IMR-90 (cell line): ENCODE data around the gene RNFT1. TPM values are rescaled to one million over a fixed set of nuclear protein-coding genes. Genes with fewer than 3 reads are reported as not detected.

Source experiments
- ATAC-seq: fragments of 200-7000 bp; cut with Tn5 transposase; 2 replicates; pipeline ENCODE4 v1.9.1; 2020; ENCODE audit warnings: low read depth, mild to moderate bottlenecking, moderate library complexity
- BruUV-seq: library from RNA; stranded (reverse); fragments of 400-500 nt; replicated peaks from 2 replicates; lab custom pipeline; 2021; lab: Mats Ljungman, UMichigan
- CTCF ChIA-PET: fragments of 300-600 bp; formaldehyde crosslinking; extraction: SDS; loops from one replicate; lab custom pipeline; 2021; ENCODE audit warnings: antibody characterized with exemption; lab: Yijun Ruan, JAX
- POLR2A ChIA-PET: fragments of 300-600 bp; sonication (Branson Sonifier 250); formaldehyde crosslinking; loops from one replicate; lab custom pipeline; 2022; ENCODE audit warnings: antibody characterized with exemption; ENCODE audit not compliant: unreplicated experiment; lab: Charles Lee
- DNase-seq: peaks from one replicate; pipeline ENCODE4 v3.0.0; 2013
- H2AFZ ChIP-seq: replicated peaks from 2 replicates; pipeline ENCODE3; 2013; ENCODE audit warnings: low read length, mild to moderate bottlenecking; ENCODE audit not compliant: poor library complexity
- H2AK5ac ChIP-seq: 2 replicates; pipeline ENCODE4 v1.6.1; 2013; ENCODE audit warnings: low read depth, low read length, inconsistent platforms
- H2AK9ac ChIP-seq: replicated peaks from 2 replicates; pipeline ENCODE3; 2013; ENCODE audit warnings: mild to moderate bottlenecking, low read depth, low read length, moderate library complexity; ENCODE audit not compliant: poor library complexity
- H2BK120ac ChIP-seq: 2 replicates; pipeline ENCODE4 v1.6.1; 2013; ENCODE audit warnings: low read depth, low read length, inconsistent platforms
- H2BK15ac ChIP-seq: 3 replicates; pipeline ENCODE4 v1.6.1; 2013; ENCODE audit warnings: low read depth, low read length, inconsistent platforms
- H2BK20ac ChIP-seq: 2 replicates; pipeline ENCODE4 v1.6.1; 2013; ENCODE audit warnings: low read depth, mild to moderate bottlenecking, inconsistent platforms, low read length, moderate library complexity
- H2BK5ac ChIP-seq: 2 replicates; pipeline ENCODE4 v1.6.1; 2013; ENCODE audit warnings: mild to moderate bottlenecking, low read depth, low read length, inconsistent platforms; ENCODE audit not compliant: poor library complexity, severe bottlenecking
- H3K14ac ChIP-seq: replicated peaks from 2 replicates; pipeline ENCODE4 v1.6.1; 2013; ENCODE audit warnings: low read depth, low read length, inconsistent platforms
- H3K18ac ChIP-seq: 2 replicates; pipeline ENCODE4 v1.6.1; 2013; ENCODE audit warnings: low read depth, low read length, control low read depth
- H3K23ac ChIP-seq: 2 replicates; pipeline ENCODE4 v1.6.1; 2013; ENCODE audit warnings: low read depth, low read length, inconsistent platforms
- H3K27ac ChIP-seq: 2 replicates; pipeline ENCODE4 v1.5.1; 2013; ENCODE audit warnings: mild to moderate bottlenecking, control low read depth, low read length; ENCODE audit not compliant: insufficient read depth
- H3K27me3 ChIP-seq: 2 replicates; pipeline ENCODE4 v1.6.1; 2013; ENCODE audit warnings: low read length; ENCODE audit not compliant: control insufficient read depth, insufficient read depth
- H3K36me3 ChIP-seq: 2 replicates; pipeline ENCODE4 v1.6.1; 2013; ENCODE audit warnings: low read length, mixed read lengths; ENCODE audit not compliant: control insufficient read depth, insufficient read depth
- H3K4ac ChIP-seq: 2 replicates; pipeline ENCODE4 v1.6.1; 2013; ENCODE audit warnings: low read depth, low read length, inconsistent platforms
- H3K4me1 ChIP-seq: 2 replicates; pipeline ENCODE4 v1.6.1; 2013; ENCODE audit warnings: low read length, mixed read lengths; ENCODE audit not compliant: control insufficient read depth, insufficient read depth
- H3K4me2 ChIP-seq: 2 replicates; pipeline ENCODE4 v1.6.1; 2013; ENCODE audit warnings: low read depth, mild to moderate bottlenecking, control low read depth, low read length, moderate library complexity
- H3K4me3 ChIP-seq: 2 replicates; pipeline ENCODE4 v1.5.1; 2013; ENCODE audit warnings: low read depth, mild to moderate bottlenecking, control low read depth, low read length, moderate library complexity; ENCODE audit not compliant: insufficient read depth
- H3K56ac ChIP-seq: 2 replicates; pipeline ENCODE4 v1.6.1; 2013; ENCODE audit warnings: low read length, inconsistent platforms; ENCODE audit not compliant: insufficient read depth; ENCODE audit errors: extremely low read depth
- H3K79me1 ChIP-seq, 2 experiments: 2 replicates each; pipeline ENCODE4 v1.6.1; 2013; ENCODE audit warnings: low read length in 2 of 2, inconsistent platforms in 1 of 2, low read depth in 1 of 2
- H3K9ac ChIP-seq: 2 replicates; pipeline ENCODE4 v1.6.1; 2013; ENCODE audit warnings: low read depth, low read length, control low read depth
- H3K9me1 ChIP-seq: 2 replicates; pipeline ENCODE4 v1.6.1; 2013; ENCODE audit warnings: low read length, inconsistent platforms; ENCODE audit not compliant: insufficient read depth
- H3K9me3 ChIP-seq: 2 replicates; pipeline ENCODE4 v1.6.1; 2013; ENCODE audit warnings: low read length; ENCODE audit not compliant: control insufficient read depth, insufficient read depth
- H4K20me1 ChIP-seq: 2 replicates; pipeline ENCODE4 v1.6.1; 2013; ENCODE audit warnings: low read length, inconsistent platforms; ENCODE audit not compliant: insufficient read depth
- H4K5ac ChIP-seq: 2 replicates; pipeline ENCODE4 v1.6.1; 2013; ENCODE audit warnings: mild to moderate bottlenecking, low read depth, low read length, control low read depth
- H4K8ac ChIP-seq, 2 experiments: 2 replicates each; pipeline ENCODE4 v1.6.1; 2013; ENCODE audit warnings: low read depth in 2 of 2, low read length in 2 of 2, control low read depth in 1 of 2, inconsistent platforms in 1 of 2
- H4K91ac ChIP-seq: 2 replicates; pipeline ENCODE4 v1.6.1; 2013; ENCODE audit warnings: low read depth, low read length, inconsistent platforms; ENCODE audit not compliant: insufficient read depth
- MAZ ChIP-seq: IDR thresholded peaks from 2 replicates; pipeline ENCODE4 v1.6.1; 2012; ENCODE audit warnings: low read depth, mild to moderate bottlenecking, low read length, improper control_type of control experiment, moderate library complexity, borderline replicate concordance
- MXI1 ChIP-seq: IDR thresholded peaks from 2 replicates; pipeline ENCODE4 v1.6.1; 2012; ENCODE audit warnings: low read depth, mild to moderate bottlenecking, low read length, moderate library complexity, borderline replicate concordance
- WGBS, 2 experiments: methylation state at CpG; one replicate each; pipeline versions ENCODE4 v1.1.5 to v1.1.7; 2013; ENCODE audit warnings: missing lambda C conversion rate in 2 of 2; ENCODE audit not compliant: insufficient read length in 1 of 2; ENCODE audit errors: extremely low coverage in 2 of 2; 5-methylcytosine and 5-hydroxymethylcytosine counted together
- dilution Hi-C: fragments of 300-500 bp; cut with HindIII; formaldehyde crosslinking; loops from one replicate; pipeline ENCODE4 v1.14.3; 2018; ENCODE audit warnings: low sequenced_read_pairs; ENCODE audit not compliant: unreplicated experiment
- in situ Hi-C: fragments of 300-500 bp; cut with MboI; formaldehyde crosslinking; loops from 3 replicates; pipeline ENCODE4 v1.14.3; 2019; ENCODE audit warnings: low sequenced_read_pairs, inconsistent platforms, mixed read lengths
- intact Hi-C: fragments of 100-400 bp; cut with micrococcal nuclease; formaldehyde crosslinking; loops from 2 replicates; pipeline ENCODE4 v1.10.0; 2022
- polyA plus RNA-seq, 3 experiments: library from polyadenylated mRNA; depleted of rRNA; stranded (reverse); fragments of >200 nt; gene quantifications; 2 replicates each; pipeline ENCODE4 v1.2.3, GENCODE V29; 2012; ENCODE audit warnings: low replicate concordance in 1 of 3
- total RNA-seq: library from RNA; depleted of rRNA; stranded (reverse); fragments of >200 nt; gene quantifications from 2 replicates; pipeline ENCODE4 v1.2.3, GENCODE V29; 2012

Gene RNFT1
- total and polyA plus RNA-seq, 2 of the 4 experiments (the other 2 are of a cell fraction), result 15.7 to 22.2 TPM

- Histone ChIP-seq H3K27me3 (no peaks in the 10 kb centered on the region), H3K14ac (peak overlapping the region; percentile 54), H3K56ac (peak overlapping the region; percentile 58), H3K27ac (peak overlapping the region; percentile 82), H3K4ac (peak overlapping the region; percentile 61), H3K4me1 (peaks cover 5% of the 10 kb centered on the region), H3K9ac (peak overlapping the region; percentile 77), H3K23ac (peak overlapping the region; percentile 66), H3K79me1 (peaks cover 0 to 21% of the 10 kb centered on the region in 2 experiments; a peak in 3 of 4 replicates), H3K4me3 (peak overlapping the region; percentile 83), H4K5ac (no peak overlapping the region), H3K18ac (no peak overlapping the region), H2AFZ (peak overlapping the region; percentile 97), H2AK9ac (peak overlapping the region; percentile 57), H3K9me1 (peaks cover 4% of the 10 kb centered on the region; the same call in 1 of the 2 replicates), H2BK20ac (no peak overlapping the region), H2BK15ac (no peak overlapping the region; the same call in 2 of the 3 replicates), H4K20me1 (no peaks in the 10 kb centered on the region), H4K8ac (peak overlapping the region; percentile 21 to 79; a peak in 3 of 4 replicates), H4K91ac (no peak overlapping the region), H3K4me2 (peak overlapping the region; percentile 76), H3K36me3 (peaks cover 1% of the 10 kb centered on the region), H2AK5ac (peak overlapping the region; percentile 33; the same call in 1 of the 2 replicates), H2BK120ac (peak overlapping the region; percentile 9), H3K9me3 (no peaks in the 10 kb centered on the region), H2BK5ac (peak overlapping the region; percentile 1)
- POLR2A ChIA-PET, result no interaction called here
- in situ Hi-C loops (loop anchor here (10.0 kb wide), 1 partner anchor 71 kb away; no protein-coding TSS in a partner anchor), intact Hi-C loops (loop anchor here (10.0 kb wide), 1 partner anchor 71 kb away; no protein-coding TSS in a partner anchor), dilution Hi-C loops (no loop called here)
- no peak for TF ChIP-seq MAZ
- 0 out of 2 replicates have a peak, but pooled peaks have one; percentile 23 for TF ChIP-seq MXI1
- no CpG with 5 or more reads among the region's 21 CpGs for WGBS, 2 experiments
- DNase-seq (peak; percentile 69), ATAC-seq (peak; percentile 57)
- BruUV-seq, result no TSS peak
- CTCF ChIA-PET, result interaction anchor here (0.5 to 0.6 kb wide), 2 partner anchors 23 to 1281 kb away, joined by 3 to 4 read pairs; no protein-coding TSS in a partner anchor
These were observed 630 bp downstream of the RNFT1 start for GRCh38 chr17:59963738-59964481.
